Measurements from ENCODE around the gene RAD51AP1. TPM values are rescaled to one million over a fixed set of nuclear protein-coding genes. Genes with fewer than 3 reads are reported as not detected.

The RAD51AP1 gene
- total RNA-seq, 1 donor from 2014 or later, result 9.3 TPM

- DNase-seq (ENCODE audit: low read depth), result no peak
- no peaks in the 10 kb centered on the region for H3K27me3 ChIP-seq (ENCODE audit: control insufficient read depth, insufficient read depth, low read length)
- TF ChIP-seq CTCF (IDR thresholded peaks at IDR 0.05; ENCODE audit: insufficient read depth, low read length, poor library complexity, severe bottlenecking), result no peak
- H3K36me3 ChIP-seq (ENCODE audit: control insufficient read depth, insufficient read depth, low read length), result no peaks in the 10 kb centered on the region
- no peak overlapping the region for H3K4me3 ChIP-seq (ENCODE audit: low read depth, low read length)
Observed at GRCh38 chr12:4579305-4580102, 40.8 kb downstream of the RAD51AP1 start.

- no peak for DNase-seq (ENCODE audit: low read depth)
- TF ChIP-seq CTCF (IDR thresholded peaks at IDR 0.05; ENCODE audit: insufficient read depth, low read length, poor library complexity, severe bottlenecking), result no peak
- no peaks in the 10 kb centered on the region for H3K27me3 ChIP-seq (ENCODE audit: control insufficient read depth, insufficient read depth, low read length)
- no peak overlapping the region for H3K4me3 ChIP-seq (ENCODE audit: low read depth, low read length)
- no peaks in the 10 kb centered on the region for H3K36me3 ChIP-seq (ENCODE audit: control insufficient read depth, insufficient read depth, low read length)
Observed at GRCh38 chr12:4580281-4580688, 41.6 kb downstream of the RAD51AP1 start.

- no peak overlapping the region for H3K4me3 ChIP-seq (ENCODE audit: low read depth, low read length)
- H3K36me3 ChIP-seq (ENCODE audit: control insufficient read depth, insufficient read depth, low read length), result no peaks in the 10 kb centered on the region
- DNase-seq (ENCODE audit: low read depth), result no peak
- H3K27me3 ChIP-seq (ENCODE audit: control insufficient read depth, insufficient read depth, low read length), result no peaks in the 10 kb centered on the region
- TF ChIP-seq CTCF (IDR thresholded peaks at IDR 0.05; ENCODE audit: insufficient read depth, low read length, poor library complexity, severe bottlenecking), result no peak
Observed at GRCh38 chr12:4584281-4584680, 45.6 kb downstream of the RAD51AP1 start.

- DNase-seq (ENCODE audit: low read depth), result no peak
- Histone ChIP-seq H3K36me3 (ENCODE audit: control insufficient read depth, insufficient read depth, low read length) (no peaks in the 10 kb centered on the region), H3K4me3 (ENCODE audit: low read depth, low read length) (no peak overlapping the region), H3K27me3 (ENCODE audit: control insufficient read depth, insufficient read depth, low read length) (no peaks in the 10 kb centered on the region)
- no peak for TF ChIP-seq CTCF (IDR thresholded peaks at IDR 0.05; ENCODE audit: insufficient read depth, low read length, poor library complexity, severe bottlenecking)
Observed at GRCh38 chr12:4584896-4585295, 46.2 kb downstream of the RAD51AP1 start.

- Histone ChIP-seq H3K36me3 (ENCODE audit: control insufficient read depth, insufficient read depth, low read length) (no peaks in the 10 kb centered on the region), H3K4me3 (ENCODE audit: low read depth, low read length) (no peak overlapping the region), H3K27me3 (ENCODE audit: control insufficient read depth, insufficient read depth, low read length) (no peaks in the 10 kb centered on the region)
- TF ChIP-seq CTCF (IDR thresholded peaks at IDR 0.05; ENCODE audit: insufficient read depth, low read length, poor library complexity, severe bottlenecking), result no peak
- DNase-seq (ENCODE audit: low read depth), result no peak
Observed at GRCh38 chr12:4586500-4586899, 47.8 kb downstream of the RAD51AP1 start.

- no peaks in the 10 kb centered on the region for H3K36me3 ChIP-seq (ENCODE audit: control insufficient read depth, insufficient read depth, low read length)
- no peaks in the 10 kb centered on the region for H3K27me3 ChIP-seq (ENCODE audit: control insufficient read depth, insufficient read depth, low read length)
- H3K4me3 ChIP-seq (ENCODE audit: low read depth, low read length), result no peak overlapping the region
- no peak for TF ChIP-seq CTCF (IDR thresholded peaks at IDR 0.05; ENCODE audit: insufficient read depth, low read length, poor library complexity, severe bottlenecking)
- no peak for DNase-seq (ENCODE audit: low read depth)
Observed at GRCh38 chr12:4587108-4587507, 48.4 kb downstream of the RAD51AP1 start.
